ENCODE measurements around the gene FLOT2. TPM values are rescaled to one million over a fixed set of nuclear protein-coding genes. Genes with fewer than 3 reads are reported as not detected.
"Not testable (repeated sequence)": the region's sequence is repeated elsewhere in the genome, so short reads cannot be mapped to it uniquely, and the experiment has no call there.

FLOT2 gene
- total RNA-seq, 1 donor from 2014 or later: 118 TPM

- intact Hi-C loops (cut with DNase I): loop anchor here (5.0 kb wide), 1 partner anchor 175 kb away; the partner anchor contains the start of genes NEK8 and TLCD1
- ATAC-seq: peak; percentile 35
Measured at GRCh38 chr17:28901866-28902818, 4.6 kb upstream of the FLOT2 start.

GRCh38 chr17:28900986-28901726 lies 3.6 kb upstream of the FLOT2 start:
- DNase-seq (ENCODE audit: missing footprints) (no peak), ATAC-seq (no peak)
- intact Hi-C loops (cut with DNase I): loop anchor here (5.0 kb wide), 1 partner anchor 174 kb away; the partner anchor contains the start of genes NEK8 and TLCD1

More at GRCh38 chr17:28901866-28902818, 4.6 kb upstream of the FLOT2 start:
- peak; percentile 76 for DNase-seq (ENCODE audit: missing footprints)

- DNase-seq (ENCODE audit: missing footprints): no peak
- ATAC-seq: no peak
- intact Hi-C loops (cut with DNase I): loop anchor here (5.0 kb wide), 2 partner anchors 48 to 132 kb away; no protein-coding TSS in a partner anchor
Measured at GRCh38 chr17:28899212-28899815, 1.8 kb upstream of the FLOT2 start.

GRCh38 chr17:28898527-28898955 lies 1.0 kb upstream of the FLOT2 start:
- ATAC-seq (no peak), DNase-seq (ENCODE audit: missing footprints) (no peak)
- intact Hi-C loops (cut with DNase I): loop anchor here (5.0 kb wide), 2 partner anchors 49 to 131 kb away; no protein-coding TSS in a partner anchor

- ATAC-seq (no peak), DNase-seq (ENCODE audit: missing footprints) (no peak)
- intact Hi-C loops (cut with DNase I): loop anchor here (2.0 to 5.0 kb wide), 3 partner anchors 43 to 131 kb away; partner anchors contain the start of gene ERAL1
Measured at GRCh38 chr17:28897769-28898526, 415 bp upstream of the FLOT2 start.

GRCh38 chr17:28896491-28896883 lies 1.0 kb downstream of the FLOT2 start:
- ATAC-seq (no peak), DNase-seq (ENCODE audit: missing footprints) (no peak)
- intact Hi-C loops (cut with DNase I): loop anchor here (1.0 to 5.0 kb wide), 4 partner anchors 38 to 129 kb away; partner anchors contain the start of gene ERAL1

- ATAC-seq: no peak
- intact Hi-C loops (cut with DNase I): loop anchor here (1.0 to 5.0 kb wide), 4 partner anchors 38 to 129 kb away; partner anchors contain the start of gene ERAL1
- no peak for DNase-seq (ENCODE audit: missing footprints)
Measured at GRCh38 chr17:28895794-28896447, 1.6 kb downstream of the FLOT2 start.

GRCh38 chr17:28893248-28894183 lies 4.0 kb downstream of the FLOT2 start:
- intact Hi-C loops (cut with DNase I): not testable (repeated sequence)

GRCh38 chr17:28892024-28892423 lies 5.5 kb downstream of the FLOT2 start:
- intact Hi-C loops (cut with DNase I): no loop called here
- ATAC-seq (no peak), DNase-seq (ENCODE audit: missing footprints) (no peak)

More at GRCh38 chr17:28893248-28894183, 4.0 kb downstream of the FLOT2 start:
- ATAC-seq; DNase-seq (ENCODE audit: missing footprints): not testable (repeated sequence)

GRCh38 chr17:28891201-28891600 lies 6.3 kb downstream of the FLOT2 start:
- DNase-seq (ENCODE audit: missing footprints) (no peak), ATAC-seq (no peak)
- intact Hi-C loops (cut with DNase I): no loop called here

- intact Hi-C loops (cut with DNase I): no loop called here
- no peak for ATAC-seq
- no peak for DNase-seq (ENCODE audit: missing footprints)
Measured at GRCh38 chr17:28889996-28890395, 7.5 kb downstream of the FLOT2 start.

- no peak for DNase-seq (ENCODE audit: missing footprints)
- intact Hi-C loops (cut with DNase I): no loop called here
- no peak for ATAC-seq
Measured at GRCh38 chr17:28888832-28889231, 8.7 kb downstream of the FLOT2 start.

- DNase-seq (ENCODE audit: missing footprints) (no peak), ATAC-seq (no peak)
- intact Hi-C loops (cut with DNase I): no loop called here
Measured at GRCh38 chr17:28887871-28888471, 9.6 kb downstream of the FLOT2 start.

GRCh38 chr17:28885951-28886350 lies 11.6 kb downstream of the FLOT2 start:
- ATAC-seq (no peak), DNase-seq (ENCODE audit: missing footprints) (no peak)
- intact Hi-C loops (cut with DNase I): no loop called here

- DNase-seq (ENCODE audit: missing footprints) (no peak), ATAC-seq (peak; percentile 13)
- intact Hi-C loops (cut with DNase I): no loop called here
Measured at GRCh38 chr17:28885363-28885762, 12.2 kb downstream of the FLOT2 start.

Data from Right ventricle myocardium inferior (tissue), 1 donor.